DND-41 (cell line): Measurements from ENCODE around the gene ARRB2.

Source experiments
- CTCF ChIP-seq: IDR thresholded peaks from 2 replicates; pipeline ENCODE4 v1.5.1; 2012; ENCODE audit warnings: borderline replicate concordance, low read length, moderate library complexity, mild to moderate bottlenecking; ENCODE audit not compliant: poor library complexity, severe bottlenecking; ENCODE audit errors: extremely low read depth
- EZH2 ChIP-seq: IDR thresholded peaks from 3 replicates; pipeline ENCODE4 v1.6.1; 2012; ENCODE audit warnings: borderline replicate concordance, low read depth, mild to moderate bottlenecking, moderate library complexity, low read length, inconsistent platforms; ENCODE audit not compliant: severe bottlenecking

GRCh38 chr17:4735876-4736651 is 25.6 kb downstream of the ARRB2 start:
- TF ChIP-seq CTCF (no peak), EZH2 (no peak)
